H1 (cell line): ENCODE measurements around the gene ALDH3B1. TPM values are rescaled to one million over a fixed set of nuclear protein-coding genes. Genes with fewer than 3 reads are reported as not detected.
A peak's percentile ranks its signal among the peaks of the same experiment; 100 is the strongest.

Source experiments
- CTCF ChIA-PET: fragments of 300-600 bp; sonication (Branson Sonifier 250); formaldehyde crosslinking; loops from one replicate; lab custom pipeline; 2021; ENCODE audit not compliant: partially characterized antibody; lab: Charles Lee
- POLR2A ChIA-PET: fragments of 300-600 bp; sonication (Branson Sonifier 250); formaldehyde crosslinking; loops from one replicate; lab custom pipeline; 2021; ENCODE audit warnings: inconsistent platforms; ENCODE audit not compliant: partially characterized antibody; lab: Charles Lee
- DNase-seq, 2 experiments: peaks; one replicate each; pipeline versions ENCODE4 v3.0.0 to v3.0.0-alpha.2; 2010 to 2022; ENCODE audit warnings: low spot score in 2 of 2, low read depth in 1 of 2, mixed read lengths in 1 of 2
- FAIRE-seq: peaks from 2 replicates; lab custom pipeline; 2011; peaks lifted over from hg19 to GRCh38; lab: Jason Lieb, UNC
- H2AFZ ChIP-seq: 2 replicates; pipeline ENCODE4 v1.8.1; 2012; ENCODE audit warnings: low read length, inconsistent platforms
- H2AK5ac ChIP-seq: 2 replicates; pipeline ENCODE4 v1.6.1; 2013; ENCODE audit warnings: low read depth, low read length
- H2BK120ac ChIP-seq: replicated peaks from 2 replicates; pipeline ENCODE3; 2013; ENCODE audit warnings: low read depth, low read length, inconsistent platforms
- H2BK12ac ChIP-seq: 2 replicates; pipeline ENCODE4 v1.6.1; 2013; ENCODE audit warnings: low read depth, low read length
- H2BK15ac ChIP-seq: 2 replicates; pipeline ENCODE4 v1.6.1; 2013; ENCODE audit warnings: low read length
- H2BK20ac ChIP-seq: 2 replicates; pipeline ENCODE4 v1.6.1; 2013; ENCODE audit warnings: low read length
- H2BK5ac ChIP-seq: 2 replicates; pipeline ENCODE4 v1.6.1; 2013; ENCODE audit warnings: low read depth, low read length
- H3K14ac ChIP-seq: 2 replicates; pipeline ENCODE4 v1.6.1; 2013; ENCODE audit warnings: inconsistent platforms; ENCODE audit not compliant: insufficient read length
- H3K18ac ChIP-seq: 2 replicates; pipeline ENCODE4 v1.6.1; 2013; ENCODE audit warnings: low read length; ENCODE audit errors: extremely low read depth
- H3K23ac ChIP-seq: 2 replicates; pipeline ENCODE4 v1.6.1; 2013; ENCODE audit warnings: inconsistent platforms; ENCODE audit not compliant: insufficient read length
- H3K23me2 ChIP-seq: 2 replicates; pipeline ENCODE4 v1.6.1; 2013; ENCODE audit warnings: low read depth, low read length
- H3K27ac ChIP-seq: 2 replicates; pipeline ENCODE4 v1.6.1; 2011; ENCODE audit warnings: low read depth, low read length, inconsistent platforms
- H3K27me3 ChIP-seq, 4 experiments: replicated peaks in 1 of 4; 1 replicate in 1 of 4; 2 replicates in 3 of 4; pipeline versions ENCODE4 v1.6.1 to v1.8.1; 2011 to 2013; ENCODE audit warnings: low read length in 3 of 4, mild to moderate bottlenecking in 3 of 4, inconsistent platforms in 2 of 4, mixed read lengths in 2 of 4, moderate library complexity in 1 of 4; ENCODE audit not compliant: control insufficient read depth in 3 of 4, insufficient read depth in 3 of 4; ENCODE audit errors: extremely low read depth in 1 of 4
- H3K36me3 ChIP-seq, 4 experiments: 2 replicates each; pipeline versions ENCODE4 v1.6.1 to v1.8.1; 2011 to 2013; ENCODE audit warnings: mild to moderate bottlenecking in 4 of 4, low read length in 3 of 4, moderate library complexity in 2 of 4, control low read depth in 1 of 4, inconsistent platforms in 1 of 4; ENCODE audit not compliant: insufficient read depth in 4 of 4, control insufficient read depth in 2 of 4
- H3K4ac ChIP-seq: replicated peaks from 2 replicates; pipeline ENCODE3; 2013; ENCODE audit warnings: low read length, low read depth, mixed read lengths, inconsistent platforms; ENCODE audit not compliant: insufficient read length
- H3K4me1 ChIP-seq, 4 experiments: replicated peaks in 1 of 4; 1 replicate in 1 of 4; 2 replicates in 3 of 4; pipeline versions ENCODE4 v1.6.1 to v1.8.1; 2011 to 2013; ENCODE audit warnings: low read length in 3 of 4, inconsistent platforms in 2 of 4, mixed read lengths in 1 of 4; ENCODE audit not compliant: insufficient read depth in 4 of 4, control insufficient read depth in 3 of 4
- H3K4me2 ChIP-seq, 2 experiments: 2 replicates each; pipeline versions ENCODE4 v1.6.1 to v1.8.1; 2011 to 2013; ENCODE audit warnings: low read depth in 2 of 2, low read length in 2 of 2, control low read depth in 1 of 2, inconsistent platforms in 1 of 2, mild to moderate bottlenecking in 1 of 2; ENCODE audit not compliant: insufficient read depth in 1 of 2
- H3K4me3 ChIP-seq, 4 experiments: fragments of 200-600, 300-600 bp in 1 of 4; sonication (generic), shearing (Covaris generic), sonication (Bioruptor Twin) in 1 of 4; 2 replicates each; pipeline versions ENCODE4 v1.5.1 to v1.8.1; 2011 to 2016; ENCODE audit warnings: low read length in 4 of 4, low read depth in 3 of 4, control low read depth in 2 of 4, inconsistent platforms in 2 of 4, mild to moderate bottlenecking in 2 of 4, mixed read lengths in 1 of 4, moderate library complexity in 1 of 4; ENCODE audit not compliant: insufficient read depth in 2 of 4; ENCODE audit errors: extremely low read depth in 1 of 4
- H3K56ac ChIP-seq: replicated peaks from 2 replicates; pipeline ENCODE3; 2013; ENCODE audit warnings: low read depth, mild to moderate bottlenecking, mixed read lengths, low read length, inconsistent platforms; ENCODE audit not compliant: insufficient read length
- H3K79me1 ChIP-seq: 2 replicates; pipeline ENCODE4 v1.6.1; 2013; ENCODE audit warnings: low read depth, low read length, control low read depth
- H3K79me2 ChIP-seq, 2 experiments: 2 replicates each; pipeline versions ENCODE4 v1.6.1 to v1.8.1; 2012 to 2013; ENCODE audit warnings: low read length in 2 of 2, mild to moderate bottlenecking in 2 of 2, inconsistent platforms in 1 of 2; ENCODE audit not compliant: insufficient read depth in 2 of 2, control insufficient read depth in 1 of 2
- H3K9ac ChIP-seq, 4 experiments: replicated peaks in 1 of 4; 1 replicate in 1 of 4; 2 replicates in 3 of 4; pipeline versions ENCODE4 v1.6.1 to v1.8.1; 2011 to 2013; ENCODE audit warnings: low read depth in 3 of 4, low read length in 3 of 4, control low read depth in 2 of 4, mild to moderate bottlenecking in 2 of 4, moderate library complexity in 2 of 4, inconsistent platforms in 1 of 4; ENCODE audit errors: extremely low read depth in 1 of 4
- H3K9me3 ChIP-seq, 2 experiments: 2 replicates each; pipeline versions ENCODE4 v1.6.1 to v1.8.1; 2012 to 2013; ENCODE audit warnings: mild to moderate bottlenecking in 2 of 2, moderate library complexity in 2 of 2, control low read depth in 1 of 2, inconsistent platforms in 1 of 2, low read depth in 1 of 2, low read length in 1 of 2, mixed read lengths in 1 of 2; ENCODE audit not compliant: insufficient read depth in 2 of 2
- H4K20me1 ChIP-seq, 2 experiments: replicated peaks in 1 of 2; 2 replicates each; pipeline versions ENCODE3 to v1.8.1; 2011 to 2013; ENCODE audit warnings: inconsistent platforms in 2 of 2, low read length in 2 of 2, mild to moderate bottlenecking in 1 of 2; ENCODE audit not compliant: insufficient read depth in 2 of 2, control insufficient read depth in 1 of 2
- H4K5ac ChIP-seq: 2 replicates; pipeline ENCODE4 v1.6.1; 2013; ENCODE audit warnings: low read length, low read depth, mixed read lengths, inconsistent platforms; ENCODE audit not compliant: insufficient read length
- H4K8ac ChIP-seq: 2 replicates; pipeline ENCODE4 v1.8.0; 2013; ENCODE audit warnings: mild to moderate bottlenecking, moderate library complexity, low read length, inconsistent platforms; ENCODE audit not compliant: insufficient read depth; ENCODE audit errors: extremely low read depth
- H4K91ac ChIP-seq: replicated peaks from 2 replicates; pipeline ENCODE3; 2013; ENCODE audit warnings: low read length, mixed read lengths, inconsistent platforms; ENCODE audit not compliant: insufficient read length
- KDM1A ChIP-seq: fragments of 200-600, 300-600 bp; sonication (generic); IDR thresholded peaks from 2 replicates; pipeline ENCODE4 v1.7.1; 2016; ENCODE audit warnings: mild to moderate bottlenecking, low read length, borderline replicate concordance
- PHF8 ChIP-seq: fragments of 200-600 bp; sonication (generic); conservative IDR thresholded peaks from 2 replicates; pipeline ENCODE4 v1.7.1; 2012; ENCODE audit warnings: low read depth, mild to moderate bottlenecking, inconsistent platforms, low read length, moderate library complexity
- WGBS, 2 experiments: shearing (Covaris generic) in 1 of 2; methylation state at CpG; one replicate each; pipeline versions ENCODE4 v1.1.6 to v1.1.7; 2013 to 2015; ENCODE audit warnings: low lambda C conversion rate in 2 of 2, mixed read lengths in 2 of 2, inconsistent platforms in 1 of 2, low coverage in 1 of 2, missing lambda C conversion rate in 1 of 2; ENCODE audit not compliant: insufficient replicate concordance in 2 of 2, insufficient coverage in 1 of 2, insufficient read length in 1 of 2; ENCODE audit errors: extremely low coverage in 1 of 2, missing lambda C conversion rate in 1 of 2; 5-methylcytosine and 5-hydroxymethylcytosine counted together
- polyA plus RNA-seq, 7 experiments: library from polyadenylated mRNA; depleted of rRNA in 3 of 7; stranded (reverse) in 5 of 7; unstranded in 2 of 7; fragments of >200 nt in 5 of 7; fragments of 200-250 nt in 2 of 7; gene quantifications; 1 replicate in 5 of 7; 2 replicates in 1 of 7; 4 replicates in 1 of 7; pipeline versions ENCODE4 v1.2.1 to v1.2.3, GENCODE V29; 2011 to 2013; ENCODE audit warnings: missing spikeins in 2 of 7, mixed read lengths in 2 of 7
- total RNA-seq: library from RNA; stranded (reverse); fragmentation: NEBNext Ultra II Directional; extraction: Animal tissue kit (Norgen Biotek cat#: 25700); gene quantifications from 2 replicates; pipeline ENCODE4 v1.2.1, GENCODE V29; 2021

The ALDH3B1 gene
- total and polyA plus RNA-seq, 2 of the 8 experiments (the other 6 are each of a cell fraction or from before 2014, with no cell fraction given), result 0.32 to 0.47 TPM

GRCh38 chr11:68007498-68008380 is 2.4 kb upstream of the ALDH3B1 start:
- H3K4ac ChIP-seq, result no peak overlapping the region
- no peak for FAIRE-seq
- H2BK120ac ChIP-seq, result no peak overlapping the region
- H3K23ac ChIP-seq, result no peak overlapping the region
- H4K8ac ChIP-seq, result no peak overlapping the region; the same call in 1 of the 2 replicates
- no peaks in the 10 kb centered on the region for H3K79me1 ChIP-seq
- CTCF ChIA-PET, result interaction anchor here (0.8 to 4.6 kb wide), 8 partner anchors 10 to 202 kb away, joined by 3 to 40 read pairs (median 3); partner anchors contain the start of gene TCIRG1
- H2BK15ac ChIP-seq, result no peak overlapping the region
- H2BK20ac ChIP-seq, result no peak overlapping the region
- H3K18ac ChIP-seq, result no peak overlapping the region
- no peak overlapping the region for H2AK5ac ChIP-seq
- no peaks in the 10 kb centered on the region for H3K79me2 ChIP-seq
- H3K4me3 ChIP-seq, result no peak overlapping the region
- no peak overlapping the region for H3K4me2 ChIP-seq
- no peak overlapping the region for H2BK5ac ChIP-seq
- no peak overlapping the region for H3K14ac ChIP-seq
- H2BK12ac ChIP-seq, result no peak overlapping the region
- DNase-seq, result no peak
- no peak overlapping the region for H3K9ac ChIP-seq
- H4K91ac ChIP-seq, result no peak overlapping the region
- H3K56ac ChIP-seq, result no peak overlapping the region
- POLR2A ChIA-PET, result interaction anchor here (0.7 to 3.3 kb wide), 4 partner anchors 13 to 31 kb away, joined by 3 to 17 read pairs (median 4); partner anchors contain the start of gene TCIRG1
- no peaks in the 10 kb centered on the region for H3K9me3 ChIP-seq
- H3K23me2 ChIP-seq, result peaks cover 12% of the 10 kb centered on the region
- no peak overlapping the region for H4K5ac ChIP-seq
- H2AFZ ChIP-seq, result no peak overlapping the region
- peaks cover 0 to 2% (median under 1%) of the 10 kb centered on the region in 4 experiments; a peak in 2 of 7 replicates for H3K27me3 ChIP-seq
- peaks cover 0 to 2% of the 10 kb centered on the region in 2 experiments for H4K20me1 ChIP-seq
- peaks cover 0 to 26% (median 16%) of the 10 kb centered on the region in 4 experiments; a peak in 6 of 7 replicates for H3K4me1 ChIP-seq
- WGBS, 2 experiments, result 87% methylated on average over 15 of the region's 16 CpGs; no CpG with 5 or more reads in 1 of the 2 experiments
- H3K36me3 ChIP-seq, result no peaks in the 10 kb centered on the region
- no peak overlapping the region for H3K27ac ChIP-seq
- TF ChIP-seq PHF8, result no peak
- peak; percentile 70; the same call in 1 of the 2 replicates for TF ChIP-seq KDM1A
- TF ChIP-seq, all 59 proteins: peak for 1
